Hepatocyte (in vitro differentiated cells): ENCODE results near the gene GOSR1.

ENCODE experiments used
- CTCF ChIP-seq: fragments of 200-600 bp; sonication (generic); IDR thresholded peaks from 2 replicates; pipeline ENCODE4 v1.5.1; 2016; ENCODE audit warnings: antibody characterized with exemption, mild to moderate bottlenecking; ENCODE audit not compliant: poor library complexity
- EZH2 ChIP-seq: fragments of 200-600 bp; sonication (generic); IDR thresholded peaks from 2 replicates; pipeline ENCODE4 v1.6.1; 2016; ENCODE audit warnings: antibody characterized with exemption, mild to moderate bottlenecking, borderline replicate concordance
- EZH2phosphoT487 ChIP-seq: fragments of 200-600 bp; sonication (generic); IDR thresholded peaks from one replicate; pipeline ENCODE4 v1.6.1; 2018; ENCODE audit warnings: antibody characterized with exemption, mild to moderate bottlenecking, low read depth, moderate library complexity; ENCODE audit not compliant: unreplicated experiment, severe bottlenecking

GRCh38 chr17:30521766-30522165 is 44.6 kb downstream of the GOSR1 start:
- no peak for TF ChIP-seq CTCF
- no peak for TF ChIP-seq EZH2phosphoT487
- TF ChIP-seq EZH2, result no peak
